ENCODE results near the gene SLMAP.

SLMAP gene

DNA sequence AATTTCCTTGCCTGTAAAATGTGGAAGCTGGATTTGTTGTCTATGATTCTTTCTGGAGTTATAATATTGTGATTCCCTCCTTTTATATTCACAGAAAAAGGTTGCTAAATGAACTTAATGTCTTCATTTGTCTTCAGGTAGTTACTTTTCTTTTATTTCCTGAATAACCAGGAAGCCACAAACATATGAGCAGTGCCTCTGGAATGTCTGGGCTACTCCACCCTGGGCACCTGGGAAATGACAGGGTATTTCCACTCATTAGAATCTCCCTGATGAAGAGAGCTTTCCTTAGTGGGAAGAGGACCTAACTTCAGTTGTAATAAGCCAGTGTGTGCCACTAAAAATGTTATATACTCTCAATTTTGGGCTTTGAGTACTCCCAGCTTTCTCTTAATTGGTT, 3.8 kb upstream of the SLMAP start:
- no peak for DNase-seq

DNA sequence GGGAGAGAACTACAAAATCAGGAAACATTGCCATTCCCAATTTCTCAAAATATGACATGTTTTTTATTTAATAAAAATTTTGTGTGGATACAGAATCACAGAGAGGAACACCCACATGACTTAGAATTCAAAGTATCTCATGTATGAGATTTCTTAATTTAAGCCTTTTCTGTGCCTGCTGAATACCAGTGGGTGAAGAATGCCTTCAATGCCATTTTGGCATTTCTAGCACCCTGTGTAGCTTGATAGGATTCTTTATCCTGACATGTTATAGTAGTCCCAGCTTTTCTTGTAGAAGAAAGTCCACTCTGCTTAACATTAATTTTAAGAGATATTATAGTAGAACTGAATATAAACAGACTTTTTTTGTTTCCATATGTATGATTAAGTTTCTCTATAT, 3.1 kb upstream of the SLMAP start:
- no peak for DNase-seq

DNA sequence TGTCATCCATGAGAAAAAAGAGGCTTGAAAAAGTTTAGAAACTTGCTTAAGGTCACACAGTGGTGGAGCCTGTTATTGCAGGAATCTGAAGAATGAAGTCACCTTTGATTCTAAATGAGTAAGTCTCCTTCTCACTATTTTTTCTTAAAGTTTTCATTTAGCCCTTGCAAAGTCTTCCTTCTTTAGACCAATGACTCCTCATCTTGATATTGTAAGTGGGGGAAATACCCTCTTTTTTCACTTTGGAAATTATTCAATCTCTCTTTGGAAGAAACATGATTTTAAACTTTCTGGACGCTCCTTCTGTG, 787 bp upstream of the SLMAP start:
- DNase-seq: peak; percentile 49

DNA sequence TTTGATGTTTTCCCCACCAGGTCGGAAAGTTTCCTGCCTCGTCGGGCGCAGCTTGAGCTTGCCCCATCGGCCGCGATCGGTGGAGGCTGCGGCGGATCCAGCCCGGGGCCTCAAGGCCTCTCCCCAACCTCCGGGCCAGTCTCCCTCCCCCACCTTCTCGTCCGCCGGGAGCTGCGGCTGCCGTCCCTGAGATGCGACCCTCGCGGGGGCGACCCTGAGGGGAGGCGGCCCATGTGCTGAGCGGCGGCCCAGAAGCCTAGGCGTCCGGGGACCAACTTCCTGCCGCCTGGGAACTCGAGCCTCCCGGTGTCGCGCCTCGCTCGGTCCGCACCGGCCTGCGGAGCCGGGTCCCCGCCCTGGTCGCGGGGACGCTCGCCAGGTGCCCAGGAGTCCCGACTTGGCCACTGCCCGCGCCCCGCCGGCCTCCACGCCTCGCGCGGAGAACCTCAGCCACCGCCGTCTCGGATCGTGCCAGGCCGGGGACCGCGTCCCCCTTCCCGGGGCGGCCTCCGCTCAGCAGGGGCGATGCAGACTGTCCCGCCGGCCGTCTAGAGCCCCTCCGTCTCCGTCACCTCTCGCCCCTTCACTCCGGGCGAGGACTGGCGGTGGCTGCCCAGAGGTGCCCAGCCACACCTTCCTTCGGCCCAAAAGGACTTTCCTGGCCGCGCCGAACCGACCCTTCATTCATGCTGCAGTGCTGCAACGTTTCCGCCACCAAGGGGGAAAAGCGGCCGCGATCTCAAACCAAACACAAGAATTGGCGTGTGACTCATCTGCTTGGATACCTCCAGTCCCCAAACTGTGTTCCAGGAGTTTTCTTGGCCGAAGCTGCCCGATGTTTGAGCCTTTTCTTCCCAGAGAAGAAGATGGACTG, 656 bp downstream of the SLMAP start:
- peak; percentile 48 for DNase-seq

DNA sequence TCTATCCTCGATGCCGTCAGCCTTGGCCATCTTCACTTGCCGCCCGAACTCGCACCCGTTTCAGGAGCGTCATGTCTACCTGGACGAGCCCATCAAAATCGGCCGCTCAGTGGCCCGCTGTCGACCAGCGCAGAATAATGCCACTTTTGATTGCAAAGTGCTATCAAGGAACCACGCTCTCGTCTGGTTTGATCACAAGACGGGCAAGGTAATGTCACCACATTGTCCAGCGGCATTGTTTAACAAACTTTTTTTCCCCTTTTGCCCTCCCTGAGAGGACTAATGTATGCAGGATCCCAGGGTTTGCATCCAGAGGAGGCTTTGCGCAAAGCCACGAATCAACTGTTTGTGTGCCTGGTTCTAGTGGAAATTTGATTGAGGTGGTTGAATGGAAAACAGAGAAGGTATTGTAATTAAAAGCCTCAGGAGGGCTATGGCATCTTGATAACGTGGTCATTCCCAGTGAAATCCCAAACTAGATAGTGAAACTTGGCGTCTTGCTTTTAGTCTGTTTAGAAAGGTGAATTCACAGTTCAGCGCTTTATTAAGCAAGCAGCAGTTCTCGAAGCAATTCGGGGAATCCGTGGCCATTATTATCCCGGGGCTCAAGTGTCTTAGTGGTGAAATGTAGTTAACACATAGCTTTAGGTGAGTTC, 1.7 kb downstream of the SLMAP start:
- DNase-seq: no peak

DNA sequence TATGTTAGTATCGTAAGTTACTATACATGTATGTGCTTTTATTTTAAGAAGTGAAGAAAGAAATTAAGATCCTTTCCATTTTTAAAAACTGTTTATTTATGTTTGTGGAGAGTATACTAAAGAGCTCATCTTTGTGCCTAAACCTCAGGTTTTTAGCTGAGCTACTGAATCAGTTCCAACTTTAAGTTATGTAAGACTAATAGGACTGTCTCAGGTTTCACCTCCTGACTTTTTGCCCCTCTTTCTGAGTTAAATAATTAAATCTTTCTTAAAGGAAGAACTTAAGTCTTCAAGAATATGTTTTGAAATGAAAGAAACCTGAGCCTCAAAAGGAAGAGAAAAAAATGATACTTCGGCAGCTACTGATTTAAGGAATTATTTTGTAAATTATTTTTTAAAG, 2.6 kb downstream of the SLMAP start:
- no peak for DNase-seq

DNA sequence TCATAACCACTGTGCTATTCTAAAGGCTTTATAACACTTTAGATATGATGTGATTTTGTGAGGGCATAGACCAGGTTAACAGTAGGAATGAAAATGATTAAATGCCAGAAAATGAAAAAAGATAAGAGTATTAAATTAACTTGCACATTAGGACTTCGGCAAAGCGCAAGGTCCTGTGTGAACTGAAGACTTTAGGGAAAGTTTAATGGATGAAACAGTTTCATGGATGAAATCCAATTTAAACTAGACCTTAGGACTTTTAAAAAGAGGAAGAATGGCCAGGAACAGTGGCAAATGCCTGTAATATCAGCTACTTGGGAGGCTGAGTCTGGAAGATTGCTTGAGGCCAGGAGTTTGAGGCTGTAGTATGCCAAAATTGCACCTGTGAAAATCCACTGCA, 8.7 kb downstream of the SLMAP start:
- no peak for DNase-seq

DNA sequence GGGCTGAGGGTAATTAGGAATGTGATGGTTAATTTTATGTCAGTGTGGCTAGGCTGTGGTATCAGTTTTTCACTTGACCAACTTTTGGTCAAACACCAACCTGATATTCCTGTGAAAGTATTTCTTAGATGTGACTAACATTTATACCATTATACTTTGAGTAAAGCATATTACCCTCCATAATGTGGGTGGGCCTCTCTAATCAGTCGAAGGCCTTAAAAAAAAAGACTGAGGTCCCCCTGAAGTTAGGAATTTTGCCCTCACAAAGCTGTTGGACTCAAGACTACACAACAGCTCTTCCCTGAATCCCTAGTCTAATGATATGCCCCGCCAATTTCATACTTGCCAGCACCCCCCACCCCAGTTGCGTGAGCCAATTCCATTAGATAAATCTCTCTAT, 12.5 kb downstream of the SLMAP start:
- no peak for DNase-seq

DNA sequence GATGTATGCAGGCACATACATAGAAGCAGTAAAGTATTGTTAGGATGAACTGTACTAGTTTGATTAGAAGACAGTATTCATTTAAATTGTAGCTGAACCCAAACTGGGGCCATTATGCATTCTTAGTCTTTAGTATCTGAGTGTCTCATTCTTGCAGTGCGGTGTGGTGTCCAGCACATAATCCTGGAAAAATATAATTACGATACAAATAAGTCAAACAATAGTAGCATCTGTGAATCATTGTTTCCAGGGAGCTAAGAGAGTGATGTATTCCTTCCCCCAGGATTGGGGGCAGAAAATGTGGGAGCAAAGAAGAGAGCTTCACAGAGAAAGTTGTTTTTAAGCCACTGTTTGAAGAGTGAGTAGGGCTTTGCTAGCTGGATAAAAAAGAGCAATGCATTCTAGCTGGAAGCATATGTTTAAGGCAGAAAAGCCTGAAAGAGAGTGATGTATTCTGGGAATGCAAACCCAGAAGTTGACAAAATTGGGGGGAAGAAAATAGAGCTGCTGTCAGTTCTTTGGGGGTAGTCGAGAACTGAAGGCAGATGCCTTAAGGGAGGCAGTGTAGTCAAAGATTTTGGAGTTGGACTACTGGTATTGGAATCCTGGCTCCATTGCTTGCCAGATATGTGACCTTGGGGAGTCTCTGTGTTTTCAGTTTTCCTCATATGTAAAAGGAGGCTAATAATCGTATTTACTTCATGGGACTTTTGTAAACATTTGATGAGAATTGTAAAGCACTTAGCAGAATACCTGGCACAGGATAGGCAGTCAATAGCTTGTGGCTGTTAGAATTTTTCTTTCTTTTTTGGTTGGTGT, 14.1 kb downstream of the SLMAP start:
- no peak for DNase-seq

DNA sequence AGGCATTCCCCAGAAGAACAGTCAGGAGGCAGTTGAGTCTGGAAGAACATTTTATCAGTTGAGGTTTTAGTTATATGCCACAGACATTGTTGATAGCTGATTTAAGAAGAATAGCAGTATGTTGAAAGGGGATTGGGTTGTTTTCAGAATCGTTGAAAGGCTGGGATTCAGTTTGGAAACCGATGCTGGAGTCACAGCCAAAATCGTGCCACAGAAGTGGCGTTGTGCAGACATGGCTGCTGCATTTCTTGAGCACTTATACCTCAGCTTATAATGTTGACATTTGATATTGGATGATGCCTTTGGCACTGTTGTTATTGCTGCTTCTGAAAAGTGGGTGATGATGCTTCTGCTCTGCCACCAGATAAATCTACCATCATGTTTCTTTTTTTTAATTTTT, 16.1 kb downstream of the SLMAP start:
- DNase-seq: no peak

DNA sequence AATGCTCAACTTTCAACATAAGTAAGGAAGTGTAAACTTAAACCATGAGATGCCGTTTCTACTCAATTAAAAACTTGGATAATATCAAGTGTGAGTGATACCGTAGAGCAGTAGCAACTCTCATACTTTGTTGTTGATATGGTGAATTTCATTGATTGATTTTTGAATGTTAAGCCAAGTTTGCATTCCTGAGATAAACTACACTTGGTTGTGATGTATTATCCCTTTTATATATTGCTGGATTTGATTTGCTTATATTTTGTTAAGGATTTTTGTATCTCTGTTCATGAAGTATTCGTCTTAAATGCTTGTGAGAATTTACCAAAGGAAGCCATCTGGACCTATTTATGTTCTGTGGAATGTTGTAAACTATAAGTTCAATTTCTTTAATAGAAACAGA, 21.7 kb downstream of the SLMAP start:
- DNase-seq: no peak

DNA sequence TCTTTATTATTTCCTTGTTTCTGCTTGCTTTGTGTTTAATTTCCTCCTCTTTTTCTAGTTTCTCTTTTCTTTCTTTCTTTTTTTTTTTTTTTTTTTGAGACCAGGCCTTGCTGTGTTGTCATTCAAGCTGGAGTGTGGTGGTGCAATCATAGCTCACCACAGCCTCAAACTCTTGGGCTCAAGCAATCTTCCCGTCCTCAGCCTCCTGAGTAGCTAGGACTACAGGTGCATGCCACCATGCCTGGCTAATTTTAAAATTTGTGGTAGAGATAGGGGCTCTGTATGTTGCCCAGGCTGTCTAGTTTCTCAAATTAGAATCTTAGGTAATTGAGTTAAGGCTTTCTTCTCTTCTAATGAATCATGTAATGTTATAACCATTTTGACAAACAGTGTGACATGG, 22.4 kb downstream of the SLMAP start:
- no peak for DNase-seq

DNA sequence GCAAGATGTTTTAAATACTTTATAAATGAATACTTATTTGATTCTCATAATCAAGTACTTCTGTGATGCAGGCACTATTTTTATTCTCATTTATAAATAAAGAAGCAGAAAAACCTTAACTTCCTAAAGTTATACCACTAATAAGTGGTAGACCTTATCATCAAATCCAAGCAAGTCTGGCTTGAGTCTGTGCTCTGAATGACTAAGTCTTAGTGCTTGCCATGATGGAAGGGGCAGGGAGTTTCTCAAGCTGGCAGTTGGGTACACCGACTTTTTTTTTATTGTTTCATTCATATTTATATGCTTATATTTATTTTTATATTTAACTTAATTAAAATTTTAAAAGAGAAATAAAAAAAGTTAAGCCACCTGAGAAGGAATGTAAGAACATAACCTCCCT, 23.6 kb downstream of the SLMAP start:
- no peak for DNase-seq

DNA sequence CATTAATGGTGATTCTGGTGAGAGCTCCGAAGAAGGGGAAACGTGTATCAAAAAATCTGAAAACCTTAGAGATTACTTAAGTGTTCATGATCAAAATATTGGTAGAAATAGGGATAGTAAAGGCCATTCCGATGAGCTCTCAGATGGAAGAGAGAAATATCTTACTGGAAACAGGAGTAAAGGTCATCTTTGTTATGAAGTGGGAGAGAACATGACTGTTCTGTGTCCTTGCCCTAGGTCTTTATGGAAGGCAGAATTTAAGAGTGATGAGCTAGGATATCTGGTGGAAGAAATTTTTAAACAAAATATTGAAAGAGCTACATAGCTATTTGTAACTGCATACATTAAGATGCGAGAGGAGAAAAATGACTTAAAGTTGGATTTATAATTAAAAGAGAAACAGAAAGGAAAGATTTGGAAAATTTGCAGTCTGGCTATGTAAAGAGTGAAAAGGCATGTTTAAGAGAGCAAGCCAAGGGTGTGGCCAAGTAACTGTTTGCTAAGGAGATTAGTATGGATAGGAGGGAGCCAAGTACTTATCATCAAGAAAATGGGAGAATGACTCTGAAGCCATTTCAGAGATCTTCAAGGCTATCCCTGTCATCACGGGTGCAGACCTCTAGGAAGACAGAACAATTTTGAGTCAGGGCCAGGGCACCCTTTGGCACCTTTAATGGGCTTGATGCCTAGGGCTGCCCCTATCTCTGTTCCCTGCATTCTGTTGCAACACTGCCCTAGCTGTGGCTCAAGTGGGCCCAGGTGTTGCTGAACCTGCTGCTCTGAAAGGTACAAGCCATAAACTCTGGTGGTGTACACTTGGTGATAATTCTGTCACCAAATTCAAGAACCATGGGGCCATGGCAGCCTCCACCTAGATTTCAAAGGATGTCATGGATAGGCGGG, 27.3 kb downstream of the SLMAP start:
- no peak for DNase-seq

DNA sequence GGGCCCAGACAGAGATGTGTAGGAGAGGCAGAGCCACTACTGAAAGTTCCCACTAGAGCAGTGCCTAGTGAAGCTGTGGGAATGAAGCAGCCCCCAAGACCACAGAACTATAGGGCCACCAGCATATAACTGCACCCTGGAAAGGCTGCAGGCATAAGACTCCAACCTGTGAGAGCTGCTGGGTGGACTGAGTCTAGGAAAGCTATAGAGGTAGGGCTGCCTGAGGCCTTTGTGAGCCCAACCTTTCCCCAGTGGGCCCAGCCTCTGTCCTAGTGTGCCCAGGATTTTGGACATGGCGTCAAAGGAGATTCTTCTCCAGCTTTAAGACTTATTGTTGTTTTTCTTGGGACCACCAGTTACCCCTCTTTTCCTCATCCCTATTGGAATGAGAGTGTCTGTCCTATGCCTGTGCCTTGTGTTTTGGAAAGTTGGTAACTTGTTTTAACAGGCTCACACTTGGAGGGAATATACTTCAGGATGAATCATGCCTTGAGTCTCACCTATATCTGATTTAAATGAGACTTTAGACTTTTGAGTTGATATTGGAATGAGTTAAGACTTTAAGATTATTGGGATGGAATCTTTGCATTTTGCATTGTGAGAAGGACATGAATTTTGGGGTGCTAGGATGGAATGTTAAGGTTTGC, 28.1 kb downstream of the SLMAP start:
- DNase-seq: no peak

DNA sequence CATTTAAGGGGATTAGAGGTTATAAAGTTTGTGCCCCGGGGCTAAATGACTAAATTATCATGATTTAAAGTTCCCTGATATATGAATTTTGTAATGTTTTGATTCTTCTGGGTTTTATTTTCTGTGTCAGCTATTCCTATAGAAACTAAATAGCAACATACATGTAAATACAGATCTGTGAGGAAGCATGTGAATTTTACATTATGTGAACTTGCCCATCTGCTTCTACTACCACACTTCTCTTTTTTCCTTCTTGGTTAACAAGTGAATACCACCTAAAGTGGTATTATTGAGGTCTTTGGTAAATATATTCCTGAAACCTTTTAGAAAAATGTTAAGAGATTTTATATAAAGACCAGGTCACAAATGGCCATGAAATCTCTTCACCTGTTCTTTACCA, 29.3 kb downstream of the SLMAP start:
- no peak for DNase-seq

DNA sequence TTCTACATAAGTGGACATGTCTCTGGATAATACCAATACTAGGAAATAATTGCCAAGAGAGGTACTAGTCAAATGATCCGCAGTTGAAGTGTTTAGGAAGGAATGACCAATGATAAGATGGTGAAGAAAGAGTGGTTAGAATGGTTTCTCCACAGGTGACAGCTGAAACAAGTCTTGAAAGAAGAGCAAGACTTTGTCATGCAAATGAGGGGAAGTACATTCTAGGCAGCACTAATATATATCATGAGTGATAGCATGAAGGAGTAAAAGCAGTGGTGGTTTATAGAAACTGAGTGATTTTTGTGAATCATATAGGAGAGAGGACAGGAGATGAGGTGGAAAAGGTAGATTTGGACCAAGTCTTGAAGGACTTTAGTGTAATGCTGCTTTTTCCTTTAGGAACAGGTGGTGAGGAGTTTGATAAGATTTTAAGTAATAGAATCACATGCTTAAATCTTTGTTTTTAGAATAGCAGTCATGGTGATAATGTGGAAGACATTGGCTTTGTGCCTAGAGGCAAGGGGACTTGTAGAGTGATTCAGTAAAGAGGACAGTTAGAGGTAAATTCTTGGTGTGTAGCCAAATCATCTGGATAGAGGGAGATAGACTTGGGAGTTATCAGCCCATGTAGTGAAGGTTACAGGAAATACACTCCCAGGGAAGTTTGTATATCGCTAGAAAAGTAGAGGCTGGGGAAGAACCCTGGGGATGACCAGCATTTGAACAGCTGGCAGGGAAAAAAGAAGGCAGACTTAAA, 31.9 kb downstream of the SLMAP start:
- DNase-seq: peak; percentile 33

DNA sequence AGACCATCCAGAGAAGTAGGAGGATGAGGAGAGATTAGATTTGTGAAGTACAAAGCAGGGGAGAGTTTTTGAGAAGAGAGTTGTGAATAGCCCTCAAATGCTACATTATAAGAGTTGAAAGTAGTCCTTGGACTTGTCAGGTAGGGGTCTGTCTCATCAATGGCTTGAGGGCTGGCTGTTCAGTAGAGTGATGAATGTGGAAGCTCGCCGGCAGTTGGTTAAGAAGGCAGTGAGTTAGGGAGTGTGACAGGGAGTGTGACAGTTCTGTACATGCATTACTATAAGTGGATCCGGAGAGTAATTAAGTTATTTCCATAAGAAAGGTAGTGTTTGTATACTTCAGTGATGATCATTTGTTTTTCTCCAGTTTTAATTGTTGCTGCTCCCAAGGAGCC, 32.5 kb downstream of the SLMAP start:
- no peak for DNase-seq

DNA sequence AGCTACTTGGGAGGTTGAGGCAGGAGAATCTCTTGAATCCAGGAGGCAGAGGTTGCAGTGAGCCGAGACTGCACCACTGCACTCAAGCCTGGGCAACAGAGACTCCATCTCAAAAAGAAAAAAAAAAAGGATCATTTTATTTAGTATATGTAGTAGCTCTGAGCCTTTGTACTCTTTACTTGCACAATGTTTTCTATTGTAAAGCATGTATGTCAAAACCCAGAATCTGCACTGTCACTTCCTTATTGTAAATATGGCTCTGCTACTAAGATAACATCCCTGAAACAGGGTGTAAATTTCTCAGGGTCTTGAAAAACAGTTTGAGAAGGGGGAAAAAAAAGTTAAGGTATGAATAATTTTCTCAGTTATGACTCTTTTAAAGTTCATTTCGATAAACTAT, 35.1 kb downstream of the SLMAP start:
- no peak for DNase-seq

DNA sequence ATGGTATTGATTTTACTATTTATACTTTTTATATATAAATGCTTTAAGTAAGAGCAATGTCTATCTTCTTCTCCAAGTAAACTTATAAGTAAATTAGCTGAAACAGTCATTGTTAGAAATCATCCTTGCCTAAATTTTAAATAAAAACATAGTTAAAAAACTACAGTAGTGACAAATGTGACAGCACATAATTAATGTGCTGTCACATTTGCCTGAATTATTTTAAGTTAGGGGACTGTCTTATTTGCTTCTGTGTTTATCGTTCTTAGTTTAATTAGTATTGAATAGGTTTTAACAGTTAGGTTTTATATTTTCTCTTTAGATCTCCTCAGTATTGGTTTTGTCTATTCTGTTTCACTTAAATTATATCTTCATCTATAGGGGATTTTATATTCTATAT, 36.1 kb downstream of the SLMAP start:
- no peak for DNase-seq

DNA sequence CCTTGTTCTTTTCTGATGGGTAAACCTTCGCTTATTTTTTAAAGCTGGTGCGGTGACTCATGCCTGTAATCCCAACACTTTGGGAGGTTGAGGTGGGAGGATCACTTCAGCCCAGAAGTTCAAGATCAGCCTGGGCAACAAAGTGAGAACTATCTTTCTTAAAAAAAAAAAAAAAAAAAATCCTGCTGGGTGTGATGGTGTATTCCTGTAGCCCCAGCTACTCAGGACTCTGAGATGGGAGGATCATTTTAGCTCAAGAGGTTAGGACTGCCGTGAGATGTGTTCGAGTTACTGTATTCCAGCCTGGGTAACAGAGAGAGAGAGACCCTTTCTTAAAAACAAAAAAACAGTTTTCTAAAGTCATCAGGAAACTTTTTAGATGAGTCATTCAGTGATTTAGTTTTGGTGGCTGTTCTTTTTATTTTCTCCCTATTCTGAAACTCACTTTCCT, 37.7 kb downstream of the SLMAP start:
- peak; percentile 21 for DNase-seq

DNA sequence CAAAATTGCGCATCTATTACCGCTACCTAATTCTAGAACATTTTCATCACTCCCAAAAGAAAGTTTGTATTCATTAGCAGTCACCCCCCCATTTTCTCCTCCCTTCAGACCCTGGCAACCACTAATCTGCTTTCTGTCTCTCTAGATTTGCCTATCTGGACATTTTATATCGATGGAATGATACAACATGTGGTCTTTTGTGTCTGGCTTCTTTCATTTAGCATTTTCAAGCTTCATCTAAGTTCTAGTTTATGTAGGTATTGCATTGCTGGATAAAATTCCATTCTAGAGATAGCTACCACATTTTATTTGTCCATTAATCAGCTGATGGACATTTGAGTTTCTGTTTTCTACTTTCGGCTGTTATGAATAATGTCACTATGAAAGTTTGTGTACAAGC, 38.4 kb downstream of the SLMAP start:
- DNase-seq: no peak

Data from activated CD4-positive, alpha-beta T cell treated with anti-CD3 and anti-CD28 coated beads, Interleukin-2, Interleukin-6, amounts not matched to agents 100 ng/mL and 50 ng/mL, durations not matched to agents 16 hours and 8 hours (primary cell).